Testis (tissue), 3 donors: ENCODE data around the gene DOK1. TPM values are rescaled to one million over a fixed set of nuclear protein-coding genes. Genes with fewer than 3 reads are reported as not detected.

Source experiments
- DNase-seq: peaks from one replicate; pipeline ENCODE4 v3.0.0-alpha.2; 2019
- H3K27ac ChIP-seq, 2 donors: fragments of 200-600 bp; sonication (generic); one replicate each; pipeline ENCODE4 v1.5.1; 2019
- H3K27me3 ChIP-seq: fragments of 200-600 bp; sonication (generic); one replicate; pipeline ENCODE4 v1.5.1; 2019
- H3K36me3 ChIP-seq: fragments of 200-600 bp; sonication (generic); one replicate; pipeline ENCODE4 v1.5.1; 2017; ENCODE audit warnings: low read depth; ENCODE audit errors: missing control alignments
- H3K4me1 ChIP-seq: fragments of 200-600 bp; sonication (generic); one replicate; pipeline ENCODE4 v1.5.1; 2019
- H3K4me3 ChIP-seq, 2 donors: fragments of 200-600 bp; sonication (generic); one replicate each; pipeline ENCODE4 v1.5.1; 2017 to 2019
- H3K9me3 ChIP-seq: fragments of 200-600 bp; sonication (generic); one replicate; pipeline ENCODE4 v1.5.1; 2017
- POLR2A ChIP-seq: fragments of 450-650 bp; IDR thresholded peaks from one replicate; pipeline ENCODE4 v1.6.1; 2017; ENCODE audit warnings: antibody characterized with exemption, mild to moderate bottlenecking, moderate library complexity
- WGBS, 2 donors: methylation state at CpG; one replicate each; pipeline ENCODE4 v1.1.5; 2018; 5-methylcytosine and 5-hydroxymethylcytosine counted together
- intact Hi-C: fragments of 100-400 bp; cut with DNase I; formaldehyde crosslinking; loops from one replicate; pipeline ENCODE4 v1.15.1; 2023; ENCODE audit warnings: low total_unique reads
- polyA plus RNA-seq: library from polyadenylated mRNA; stranded (reverse); fragments of 350-450 nt; fragmentation: Illumina TruSeq; extraction: RNeasy Lipid Tissue Mini Kit (QIAGEN cat#74804); gene quantifications from one replicate; pipeline ENCODE4 v1.2.3, GENCODE V29; 2014; ENCODE audit warnings: low read depth, low replicate concordance; ENCODE audit not compliant: insufficient read depth
- total RNA-seq, 2 donors: library from RNA; depleted of rRNA; stranded (reverse); fragments of >200 nt; gene quantifications; one replicate each; pipeline ENCODE4 v1.2.3, GENCODE V29; 2016
- TF ChIP-seq, protein P1 (sequence below), 3 experiments: fragments of 450-650 bp in 2 of 3; fragments of 200-600 bp in 1 of 3; sonication (generic) in 1 of 3; IDR thresholded peaks; one replicate each; pipeline ENCODE4 v1.5.1; 2016 to 2019; ENCODE audit warnings: antibody characterized with exemption in 3 of 3, mild to moderate bottlenecking in 2 of 3, moderate library complexity in 1 of 3

Gene DOK1
- total and polyA plus RNA-seq, 3 donors from 2014 or later, result 9.3 to 19.3 (median 11.2) TPM

- 74 to 76% methylated on average over 4 of the region's 4 CpGs for WGBS, 2 donors
- H3K4me1 ChIP-seq, result peaks cover 6% of the 10 kb centered on the region
- DNase-seq, result no peak
- H3K36me3 ChIP-seq, result no peaks in the 10 kb centered on the region
- TF ChIP-seq POLR2A, result no peak
- TF ChIP-seq, protein P1, sequence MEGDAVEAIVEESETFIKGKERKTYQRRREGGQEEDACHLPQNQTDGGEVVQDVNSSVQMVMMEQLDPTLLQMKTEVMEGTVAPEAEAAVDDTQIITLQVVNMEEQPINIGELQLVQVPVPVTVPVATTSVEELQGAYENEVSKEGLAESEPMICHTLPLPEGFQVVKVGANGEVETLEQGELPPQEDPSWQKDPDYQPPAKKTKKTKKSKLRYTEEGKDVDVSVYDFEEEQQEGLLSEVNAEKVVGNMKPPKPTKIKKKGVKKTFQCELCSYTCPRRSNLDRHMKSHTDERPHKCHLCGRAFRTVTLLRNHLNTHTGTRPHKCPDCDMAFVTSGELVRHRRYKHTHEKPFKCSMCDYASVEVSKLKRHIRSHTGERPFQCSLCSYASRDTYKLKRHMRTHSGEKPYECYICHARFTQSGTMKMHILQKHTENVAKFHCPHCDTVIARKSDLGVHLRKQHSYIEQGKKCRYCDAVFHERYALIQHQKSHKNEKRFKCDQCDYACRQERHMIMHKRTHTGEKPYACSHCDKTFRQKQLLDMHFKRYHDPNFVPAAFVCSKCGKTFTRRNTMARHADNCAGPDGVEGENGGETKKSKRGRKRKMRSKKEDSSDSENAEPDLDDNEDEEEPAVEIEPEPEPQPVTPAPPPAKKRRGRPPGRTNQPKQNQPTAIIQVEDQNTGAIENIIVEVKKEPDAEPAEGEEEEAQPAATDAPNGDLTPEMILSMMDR (IDR thresholded peaks at IDR 0.05), result no peak
- intact Hi-C loops, result no loop called here
- no peak overlapping the region for H3K4me3 ChIP-seq
- no peaks in the 10 kb centered on the region for H3K9me3 ChIP-seq
- H3K27me3 ChIP-seq, result no peaks in the 10 kb centered on the region
- H3K27ac ChIP-seq, result no peak overlapping the region
These were observed 44.2 kb upstream of the DOK1 start for GRCh38 chr2:74510272-74510671.

- Histone ChIP-seq H3K27me3 (no peaks in the 10 kb centered on the region), H3K36me3 (no peaks in the 10 kb centered on the region), H3K4me1 (peaks cover 11% of the 10 kb centered on the region), H3K27ac (no peak overlapping the region), H3K4me3 (no peak overlapping the region), H3K9me3 (no peaks in the 10 kb centered on the region)
- 38 to 44% methylated on average over 11 of the region's 11 CpGs for WGBS, 2 donors
- intact Hi-C loops, result no loop called here
- TF ChIP-seq POLR2A, result no peak
- DNase-seq, result no peak
These were observed 43.2 kb upstream of the DOK1 start for GRCh38 chr2:74511104-74511989.

DNA sequence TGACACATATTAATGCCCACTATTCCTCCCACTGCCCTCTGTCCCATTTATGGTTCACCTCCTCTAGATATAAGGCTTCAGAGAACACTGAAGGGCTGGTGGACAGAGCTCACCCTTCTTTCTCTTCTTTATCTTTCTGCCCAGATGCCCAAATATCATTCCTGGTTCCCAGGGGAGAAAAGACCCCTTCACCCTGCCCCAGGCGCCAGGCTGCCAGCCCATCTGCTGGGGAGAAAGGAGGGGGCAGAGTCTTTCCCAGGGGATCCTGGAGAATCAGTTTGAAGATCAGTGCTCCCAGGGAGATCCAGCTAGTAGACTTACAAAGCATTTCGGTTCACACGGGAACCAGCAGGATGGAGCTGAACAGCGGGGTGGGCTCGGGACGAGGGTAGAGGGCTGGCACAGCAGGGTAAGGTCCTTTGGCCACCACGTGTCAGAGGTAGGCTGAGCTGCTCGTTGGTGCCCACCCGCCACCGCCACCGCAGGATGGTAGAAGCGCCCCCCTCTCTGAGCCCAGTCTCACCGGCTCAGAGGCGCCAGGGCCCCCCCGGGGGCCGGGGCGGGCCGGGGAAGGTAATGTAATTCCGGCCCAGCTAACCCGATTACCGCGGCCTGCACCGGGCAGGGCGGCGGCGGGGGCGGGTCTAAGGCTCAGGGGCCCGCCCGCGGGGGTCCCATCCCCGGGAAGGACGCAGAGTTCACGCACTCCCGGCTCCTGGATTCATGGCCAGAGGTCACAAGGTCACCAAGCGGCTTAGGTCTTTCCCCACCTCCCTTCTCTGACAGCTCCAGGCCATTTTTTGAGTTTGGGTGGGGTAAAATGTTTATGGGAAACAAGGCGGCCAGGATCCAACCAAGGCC, 41.5 kb upstream of the DOK1 start:
- Histone ChIP-seq H3K9me3 (no peaks in the 10 kb centered on the region), H3K4me3 (no peak overlapping the region), H3K27ac (no peak overlapping the region), H3K4me1 (peaks cover 11% of the 10 kb centered on the region), H3K27me3 (no peaks in the 10 kb centered on the region), H3K36me3 (no peaks in the 10 kb centered on the region)
- no peak for DNase-seq
- no peak for TF ChIP-seq POLR2A
- TF ChIP-seq, protein P1 (IDR thresholded peaks at IDR 0.05), result no peak
- intact Hi-C loops, result no loop called here
- 0 to 6% methylated on average over 3 to 35 of the region's 36 CpGs for WGBS, 2 donors

DNA sequence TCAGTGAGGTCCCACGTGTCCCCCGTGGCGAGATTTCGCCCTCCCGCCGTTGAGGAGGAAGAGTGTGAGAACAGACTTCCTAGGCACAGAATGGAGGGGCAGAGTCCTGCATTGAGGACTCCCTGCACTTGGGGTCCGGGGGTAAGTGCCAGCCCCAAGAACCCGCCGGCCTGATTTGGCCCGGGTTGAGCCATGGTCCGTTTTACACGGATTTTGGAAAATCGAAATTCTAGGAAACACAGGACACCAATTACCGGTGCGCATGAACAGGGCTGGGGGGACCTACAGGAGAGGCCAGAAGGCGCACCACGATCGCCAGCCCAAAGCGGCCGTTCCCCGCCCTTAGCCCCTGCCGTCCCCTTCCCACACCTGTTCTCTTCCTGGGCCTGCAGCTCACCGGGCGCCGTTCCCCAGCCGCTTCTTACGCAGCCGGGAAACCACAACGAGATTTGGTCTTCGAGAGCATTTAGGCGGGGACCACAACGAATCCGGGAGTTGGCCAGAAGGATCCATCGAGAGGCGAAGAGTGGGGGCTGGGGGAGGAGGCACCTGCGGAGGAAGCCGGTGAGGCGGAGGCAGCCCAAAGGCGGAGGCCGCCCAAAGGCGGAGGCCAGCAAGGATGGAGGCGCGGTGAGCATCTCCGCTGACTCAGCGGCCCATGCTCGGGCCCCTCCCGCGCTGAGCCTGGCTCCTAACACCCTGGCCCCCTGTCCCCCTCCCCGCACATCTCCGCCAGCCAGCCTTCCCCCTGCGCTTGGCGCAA, 40.7 kb upstream of the DOK1 start:
- H3K9me3 ChIP-seq, result no peaks in the 10 kb centered on the region
- TF ChIP-seq, protein P1 (IDR thresholded peaks at IDR 0.05), result no peak
- no peak for TF ChIP-seq POLR2A
- peak overlapping the region; percentile 7 to 60 for H3K4me3 ChIP-seq
- H3K27me3 ChIP-seq, result no peaks in the 10 kb centered on the region
- H3K4me1 ChIP-seq, result peaks cover 5% of the 10 kb centered on the region
- H3K36me3 ChIP-seq, result no peaks in the 10 kb centered on the region
- intact Hi-C loops, result no loop called here
- WGBS, 2 donors, result 4 to 5% methylated on average over 28 to 52 of the region's 52 CpGs
- H3K27ac ChIP-seq, result no peak overlapping the region
- no peak for DNase-seq
